ENCODE measurements around the gene COL4A2. TPM values are rescaled to one million over a fixed set of nuclear protein-coding genes. Genes with fewer than 3 reads are reported as not detected.

The COL4A2 gene
- total RNA-seq, 4 donors from 2014 or later: 51.2 to 85.8 (median 70.5) TPM

DNA sequence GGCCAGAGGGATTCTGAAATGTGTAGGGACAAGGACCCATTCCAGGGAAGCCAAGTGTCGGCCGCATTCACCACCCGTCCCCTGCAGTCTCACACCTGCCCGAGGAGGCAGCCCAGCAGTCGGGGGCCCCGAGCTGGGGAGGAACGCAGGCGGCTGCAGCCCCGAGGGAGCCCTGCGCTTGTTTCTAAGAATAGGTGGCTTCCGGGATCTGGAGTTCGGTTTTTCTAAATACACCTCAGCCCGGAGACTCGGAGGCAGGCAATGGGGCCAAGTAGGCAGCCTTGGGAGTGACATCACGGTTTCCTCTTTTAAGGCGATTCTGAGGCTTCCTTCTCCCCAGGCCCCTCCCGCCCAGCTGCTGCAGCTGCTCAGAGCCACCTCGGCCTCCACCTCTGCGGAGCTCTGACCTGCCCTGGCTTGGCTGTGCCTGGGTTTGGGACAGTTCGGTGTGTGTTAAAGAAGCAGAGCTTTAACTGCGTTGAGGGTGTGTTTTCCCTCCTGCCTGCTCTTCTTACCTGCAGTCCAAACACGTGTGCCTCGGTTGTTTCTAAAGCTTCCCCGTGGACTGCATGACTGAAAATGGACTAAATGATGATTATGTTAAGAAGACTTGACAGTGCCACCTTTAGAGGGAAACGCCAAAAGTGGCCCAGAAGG is 80.5 kb downstream of the COL4A2 start:
- no peaks in the 10 kb centered on the region for H3K9me3 ChIP-seq
- H3K4me3 ChIP-seq: peak overlapping the region; percentile 16 to 30 (median 26)
- H3K4me1 ChIP-seq: peaks cover 14 to 29% of the 10 kb centered on the region in 2 donors
- intact Hi-C loops (cut with DNase I; ENCODE audit: low total_unique reads) (no loop called here), in situ Hi-C loops (cut with MboI; ENCODE audit: low sequenced_read_pairs in 4 of 4) (no loop called here)
- H3K27me3 ChIP-seq: no peaks in the 10 kb centered on the region
- DNase-seq: peak in 1 of 2 donors; percentile 24
- peak; percentile 64 to 69 for ATAC-seq
- peak in 1 of 2 donors; percentile 12 for TF ChIP-seq POLR2A (IDR thresholded peaks at IDR 0.05)
- no peak for TF ChIP-seq CTCF (IDR thresholded peaks at IDR 0.05 in 4 of 5, conservative IDR thresholded peaks at IDR 0.05 in 1 of 5)
- no peaks in the 10 kb centered on the region for H3K36me3 ChIP-seq
- peak overlapping the region; percentile 65 to 74 (median 69) for H3K27ac ChIP-seq

GRCh38 chr13:110388108-110388943 is 81.2 kb downstream of the COL4A2 start:
- DNase-seq (peak in 1 of 2 donors; percentile 37), ATAC-seq (peak in 1 of 2 donors; percentile 42)
- no peaks in the 10 kb centered on the region for H3K36me3 ChIP-seq
- TF ChIP-seq POLR2A (IDR thresholded peaks at IDR 0.05): peak in 1 of 2 donors; percentile 6
- TF ChIP-seq CTCF (IDR thresholded peaks at IDR 0.05 in 4 of 5, conservative IDR thresholded peaks at IDR 0.05 in 1 of 5): no peak
- H3K4me1 ChIP-seq: peaks cover 14 to 32% of the 10 kb centered on the region in 2 donors
- H3K27me3 ChIP-seq: no peaks in the 10 kb centered on the region
- H3K4me3 ChIP-seq: peak overlapping the region; percentile 16 to 30 (median 26)
- intact Hi-C loops (cut with DNase I; ENCODE audit: low total_unique reads) (no loop called here), in situ Hi-C loops (cut with MboI; ENCODE audit: low sequenced_read_pairs in 4 of 4) (no loop called here)
- H3K27ac ChIP-seq: peak overlapping the region; percentile 65 to 74 (median 69)
- no peaks in the 10 kb centered on the region for H3K9me3 ChIP-seq

GRCh38 chr13:110390567-110390966 is 83.5 kb downstream of the COL4A2 start:
- Histone ChIP-seq H3K27me3 (no peaks in the 10 kb centered on the region), H3K4me1 (peaks cover 14 to 41% of the 10 kb centered on the region in 2 donors), H3K9me3 (no peaks in the 10 kb centered on the region), H3K27ac (peak overlapping the region in 3 of 4 donors; percentile 40 to 73 (median 44)), H3K4me3 (no peak overlapping the region), H3K36me3 (no peaks in the 10 kb centered on the region)
- no peak for ATAC-seq
- no peak for TF ChIP-seq CTCF (IDR thresholded peaks at IDR 0.05 in 4 of 5, conservative IDR thresholded peaks at IDR 0.05 in 1 of 5)
- no peak for TF ChIP-seq POLR2A (IDR thresholded peaks at IDR 0.05)
- no peak for DNase-seq
- intact Hi-C loops (cut with DNase I; ENCODE audit: low total_unique reads): loop anchor here (10.0 kb wide), 1 partner anchor 46 kb away; no protein-coding TSS in a partner anchor
- in situ Hi-C loops (cut with MboI; ENCODE audit: low sequenced_read_pairs in 4 of 4): no loop called here

GRCh38 chr13:110391273-110391672 is 84.2 kb downstream of the COL4A2 start:
- Histone ChIP-seq H3K9me3 (no peaks in the 10 kb centered on the region), H3K27me3 (no peaks in the 10 kb centered on the region), H3K4me3 (no peak overlapping the region), H3K27ac (peak overlapping the region in 3 of 4 donors; percentile 17 to 73 (median 44)), H3K4me1 (peaks cover 17 to 43% of the 10 kb centered on the region in 2 donors), H3K36me3 (no peaks in the 10 kb centered on the region)
- no peak for DNase-seq
- ATAC-seq: no peak
- in situ Hi-C loops (cut with MboI; ENCODE audit: low sequenced_read_pairs in 4 of 4) (no loop called here), intact Hi-C loops (cut with DNase I; ENCODE audit: low total_unique reads) (loop anchor here (10.0 kb wide), 1 partner anchor 46 kb away; no protein-coding TSS in a partner anchor)
- no peak for TF ChIP-seq CTCF (IDR thresholded peaks at IDR 0.05 in 4 of 5, conservative IDR thresholded peaks at IDR 0.05 in 1 of 5)
- TF ChIP-seq POLR2A (IDR thresholded peaks at IDR 0.05): no peak
